ENCODE results near the gene FSIP1.

Gene FSIP1

GRCh38 chr15:39692356-39693327 is 90.0 kb downstream of the FSIP1 start:
- TF ChIP-seq EZH2phosphoT487 (IDR thresholded peaks at IDR 0.05; ENCODE audit: borderline replicate concordance, low read length): no peak
- TF ChIP-seq CTCF (IDR thresholded peaks at IDR 0.05; ENCODE audit: low read depth, low read length, poor library complexity, severe bottlenecking): no peak
- H3K4me2 ChIP-seq (ENCODE audit: low read length): no peak overlapping the region
- H3K4me3 ChIP-seq (ENCODE audit: low read length): no peak overlapping the region
- peaks cover 26% of the 10 kb centered on the region for H3K27me3 ChIP-seq (ENCODE audit: control insufficient read depth, low read length)
- H3K27ac ChIP-seq (ENCODE audit: low read depth, low read length): no peak overlapping the region
- no peaks in the 10 kb centered on the region for H3K79me2 ChIP-seq (ENCODE audit: control insufficient read depth, low read length)
- no peaks in the 10 kb centered on the region for H3K9me2 ChIP-seq (replicated peaks; ENCODE audit: control insufficient read depth, low read length)
- H3K9me3 ChIP-seq (ENCODE audit: control insufficient read depth, insufficient read depth, low read length): no peaks in the 10 kb centered on the region
- no peaks in the 10 kb centered on the region for H3K4me1 ChIP-seq (ENCODE audit: control insufficient read depth, low read length)
- H4K20me1 ChIP-seq (ENCODE audit: control insufficient read depth, insufficient read depth, low read depth, low read length): no peaks in the 10 kb centered on the region
- no peaks in the 10 kb centered on the region for H3F3A ChIP-seq (ENCODE audit: control insufficient read depth, insufficient read depth)
- H3K36me3 ChIP-seq (ENCODE audit: control insufficient read depth, low read length): no peaks in the 10 kb centered on the region

DNA sequence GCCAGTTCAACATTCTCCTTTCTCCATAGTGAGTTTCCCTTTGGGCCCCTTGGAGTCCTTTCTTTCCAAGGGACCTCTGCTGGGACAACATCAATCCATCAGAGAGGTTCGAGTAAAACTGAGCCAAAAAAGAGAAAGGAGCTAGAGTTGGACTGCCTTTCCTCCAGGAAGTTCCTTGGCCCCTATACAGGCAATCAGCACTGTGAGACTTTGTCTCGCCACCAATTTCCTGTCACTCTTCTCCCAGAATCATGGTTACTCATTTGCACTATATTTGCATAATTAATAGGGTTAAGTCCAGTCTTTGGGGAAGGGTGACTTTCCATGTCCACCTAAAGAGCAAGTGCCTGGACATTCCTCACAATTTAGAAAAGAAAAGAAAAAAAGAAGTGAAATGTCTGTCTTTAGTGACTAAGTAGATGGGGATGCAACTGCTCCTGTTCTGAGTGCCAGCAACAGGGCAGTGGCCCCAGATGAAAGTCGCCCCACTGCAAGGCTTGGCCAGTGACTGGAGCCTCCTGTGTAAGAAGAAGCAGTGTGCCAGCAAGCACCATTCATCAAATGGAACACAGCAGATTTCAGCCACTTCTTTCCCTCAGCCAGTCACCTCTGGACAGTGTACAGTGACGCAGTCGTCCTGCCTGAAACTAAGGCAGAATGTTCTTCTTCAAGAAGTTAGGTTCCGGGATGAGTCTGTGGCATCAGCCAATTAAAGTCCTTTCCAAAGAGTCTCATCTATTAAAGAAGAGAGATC is 91.6 kb downstream of the FSIP1 start:
- no peak overlapping the region for H3K4me2 ChIP-seq (ENCODE audit: low read length)
- no peaks in the 10 kb centered on the region for H3F3A ChIP-seq (ENCODE audit: control insufficient read depth, insufficient read depth)
- H3K4me1 ChIP-seq (ENCODE audit: control insufficient read depth, low read length): no peaks in the 10 kb centered on the region

DNA sequence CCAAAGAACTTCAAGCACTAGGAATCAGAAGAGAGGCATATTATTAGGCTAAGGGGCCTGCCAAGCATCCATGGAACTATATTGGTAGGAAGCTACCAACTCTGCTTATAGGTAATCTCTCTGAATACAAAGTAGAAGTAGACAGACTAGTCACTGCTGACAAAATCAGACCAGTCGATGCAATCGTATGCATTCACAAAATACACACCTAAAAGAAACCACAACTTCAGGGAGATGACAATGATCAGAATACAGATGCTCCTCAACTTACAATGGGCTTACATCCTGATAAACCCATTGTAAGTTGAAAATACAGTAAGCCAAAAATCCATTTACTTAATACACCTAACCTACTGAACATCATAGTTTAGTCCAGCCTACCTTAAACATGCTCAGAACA is 94.7 kb downstream of the FSIP1 start:
- peaks cover 20% of the 10 kb centered on the region for H3K27me3 ChIP-seq (ENCODE audit: control insufficient read depth, low read length)
- H3F3A ChIP-seq (ENCODE audit: control insufficient read depth, insufficient read depth): no peaks in the 10 kb centered on the region
- H4K20me1 ChIP-seq (ENCODE audit: control insufficient read depth, insufficient read depth, low read depth, low read length): no peaks in the 10 kb centered on the region
- no peaks in the 10 kb centered on the region for H3K36me3 ChIP-seq (ENCODE audit: control insufficient read depth, low read length)
- H3K4me1 ChIP-seq (ENCODE audit: control insufficient read depth, low read length): no peaks in the 10 kb centered on the region
- H3K27ac ChIP-seq (ENCODE audit: low read depth, low read length): no peak overlapping the region
- H3K9me3 ChIP-seq (ENCODE audit: control insufficient read depth, insufficient read depth, low read length): no peaks in the 10 kb centered on the region
- no peak overlapping the region for H3K4me2 ChIP-seq (ENCODE audit: low read length)
- no peaks in the 10 kb centered on the region for H3K9me2 ChIP-seq (replicated peaks; ENCODE audit: control insufficient read depth, low read length)
- H3K4me3 ChIP-seq (ENCODE audit: low read length): no peak overlapping the region
- no peaks in the 10 kb centered on the region for H3K79me2 ChIP-seq (ENCODE audit: control insufficient read depth, low read length)
- TF ChIP-seq CTCF (IDR thresholded peaks at IDR 0.05; ENCODE audit: low read depth, low read length, poor library complexity, severe bottlenecking) (no peak), EZH2phosphoT487 (IDR thresholded peaks at IDR 0.05; ENCODE audit: borderline replicate concordance, low read length) (no peak)

More for the DNA sequence above, 91.6 kb downstream of the FSIP1 start:
- Histone ChIP-seq H3K27me3 (ENCODE audit: control insufficient read depth, low read length) (peaks cover 20% of the 10 kb centered on the region), H3K4me3 (ENCODE audit: low read length) (no peak overlapping the region), H3K36me3 (ENCODE audit: control insufficient read depth, low read length) (no peaks in the 10 kb centered on the region), H3K9me2 (replicated peaks; ENCODE audit: control insufficient read depth, low read length) (no peaks in the 10 kb centered on the region), H4K20me1 (ENCODE audit: control insufficient read depth, insufficient read depth, low read depth, low read length) (no peaks in the 10 kb centered on the region), H3K79me2 (ENCODE audit: control insufficient read depth, low read length) (no peaks in the 10 kb centered on the region), H3K9me3 (ENCODE audit: control insufficient read depth, insufficient read depth, low read length) (no peaks in the 10 kb centered on the region), H3K27ac (ENCODE audit: low read depth, low read length) (no peak overlapping the region)
- TF ChIP-seq CTCF (IDR thresholded peaks at IDR 0.05; ENCODE audit: low read depth, low read length, poor library complexity, severe bottlenecking) (no peak), EZH2phosphoT487 (IDR thresholded peaks at IDR 0.05; ENCODE audit: borderline replicate concordance, low read length) (no peak)

Data from DOHH2 (cell line).